Ovary (tissue), 3 donors: ENCODE measurements around the gene ZNF546.

Source experiments
- EP300 ChIP-seq: sonication (generic); formaldehyde crosslinking; IDR thresholded peaks from one replicate; pipeline ENCODE4 v1.6.1; 2017; ENCODE audit warnings: antibody characterized with exemption
- POLR2A ChIP-seq: fragments of 450-650 bp; IDR thresholded peaks from one replicate; pipeline ENCODE4 v1.6.1; 2017; ENCODE audit warnings: antibody characterized with exemption, mild to moderate bottlenecking, moderate library complexity
- TF ChIP-seq, protein P1 (sequence below), 3 donors: fragments of 450-650 bp in 2 of 3; fragments of 200-600 bp in 1 of 3; IDR thresholded peaks; one replicate each; pipeline versions ENCODE4 v1.5.1 to v1.8.0; 2016 to 2022; ENCODE audit warnings: antibody characterized with exemption in 3 of 3, mild to moderate bottlenecking in 1 of 3
- donor health status: DM: no; HTN: no; CAD: no.

DNA sequence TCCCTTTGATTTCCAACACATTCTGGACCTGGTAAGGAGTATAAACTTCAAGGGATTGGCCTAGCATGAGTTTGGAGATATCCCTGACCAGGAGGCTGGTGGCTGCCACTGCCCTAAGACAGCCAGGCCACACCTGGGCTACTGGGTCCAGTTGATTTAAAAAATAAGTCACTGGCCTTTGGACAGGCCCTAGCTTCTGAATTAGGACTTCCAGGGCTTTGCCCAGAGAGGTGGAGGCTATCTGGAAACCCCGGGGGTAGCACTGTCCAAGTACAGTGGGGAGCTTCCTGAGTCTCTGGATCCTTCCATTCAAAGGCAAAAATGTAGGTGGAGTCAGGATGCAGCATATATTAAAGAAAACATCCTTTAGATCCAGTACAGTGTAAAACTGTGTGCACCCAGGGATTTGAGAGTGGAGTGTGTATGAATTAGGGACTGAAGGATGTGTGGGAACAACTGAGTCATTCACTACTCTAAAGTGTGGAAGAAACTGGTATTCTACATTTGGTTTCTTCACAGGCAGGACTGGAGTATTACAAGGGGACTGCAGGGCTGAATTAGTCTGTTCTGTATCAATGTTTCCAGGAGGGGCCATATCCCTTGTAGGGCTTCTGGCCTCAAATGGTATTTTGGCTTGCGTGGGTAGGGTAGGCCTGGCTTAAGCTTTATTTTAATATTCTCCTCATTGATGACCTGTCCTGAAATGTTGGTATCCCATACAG lies 47.7 kb upstream of the ZNF546 start:
- TF ChIP-seq, protein P1, sequence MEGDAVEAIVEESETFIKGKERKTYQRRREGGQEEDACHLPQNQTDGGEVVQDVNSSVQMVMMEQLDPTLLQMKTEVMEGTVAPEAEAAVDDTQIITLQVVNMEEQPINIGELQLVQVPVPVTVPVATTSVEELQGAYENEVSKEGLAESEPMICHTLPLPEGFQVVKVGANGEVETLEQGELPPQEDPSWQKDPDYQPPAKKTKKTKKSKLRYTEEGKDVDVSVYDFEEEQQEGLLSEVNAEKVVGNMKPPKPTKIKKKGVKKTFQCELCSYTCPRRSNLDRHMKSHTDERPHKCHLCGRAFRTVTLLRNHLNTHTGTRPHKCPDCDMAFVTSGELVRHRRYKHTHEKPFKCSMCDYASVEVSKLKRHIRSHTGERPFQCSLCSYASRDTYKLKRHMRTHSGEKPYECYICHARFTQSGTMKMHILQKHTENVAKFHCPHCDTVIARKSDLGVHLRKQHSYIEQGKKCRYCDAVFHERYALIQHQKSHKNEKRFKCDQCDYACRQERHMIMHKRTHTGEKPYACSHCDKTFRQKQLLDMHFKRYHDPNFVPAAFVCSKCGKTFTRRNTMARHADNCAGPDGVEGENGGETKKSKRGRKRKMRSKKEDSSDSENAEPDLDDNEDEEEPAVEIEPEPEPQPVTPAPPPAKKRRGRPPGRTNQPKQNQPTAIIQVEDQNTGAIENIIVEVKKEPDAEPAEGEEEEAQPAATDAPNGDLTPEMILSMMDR (IDR thresholded peaks at IDR 0.05) = no peak
- TF ChIP-seq POLR2A (no peak), EP300 (no peak)
